CD4-positive, alpha-beta T cell treated with Interleukin-21 for 1 hour (primary cell): ENCODE results near the gene C10orf62.
A peak's percentile ranks its signal among the peaks of the same experiment; 100 is the strongest.
"Not testable (repeated sequence)": the region's sequence is repeated elsewhere in the genome, so short reads cannot be mapped to it uniquely, and the experiment has no call there.

Experiments used
- DNase-seq: peaks from one replicate; pipeline ENCODE4 v3.0.0-alpha.2; 2020

Gene C10orf62

GRCh38 chr10:97566336-97566996 is 23.1 kb upstream of the C10orf62 start:
- DNase-seq = no peak

GRCh38 chr10:97567891-97568290 is 21.6 kb upstream of the C10orf62 start:
- no peak for DNase-seq

GRCh38 chr10:97570146-97570788 is 19.3 kb upstream of the C10orf62 start:
- DNase-seq = no peak

- DNase-seq = no peak
These were observed 18.6 kb upstream of the C10orf62 start for GRCh38 chr10:97570789-97571471.

- DNase-seq = no peak
These were observed 17.9 kb upstream of the C10orf62 start for GRCh38 chr10:97571622-97572021.

- peak; percentile 49 for DNase-seq
These were observed 17.1 kb upstream of the C10orf62 start, which contains the start of gene ANKRD2 for GRCh38 chr10:97572214-97572989. ANKRD2 (plus strand) TSS chr10:97572779; CDS start chr10:97572789, 10 bp downstream.

- DNase-seq = no peak
These were observed 16.5 kb upstream of the C10orf62 start for GRCh38 chr10:97573021-97573420.

- DNase-seq = no peak
These were observed 15.8 kb upstream of the C10orf62 start for GRCh38 chr10:97573672-97574071.

- DNase-seq = no peak
These were observed 15.0 kb upstream of the C10orf62 start for GRCh38 chr10:97574374-97575126.

GRCh38 chr10:97575127-97575668 is 14.3 kb upstream of the C10orf62 start:
- DNase-seq = no peak

- DNase-seq = not testable (repeated sequence)
These were observed 13.0 kb upstream of the C10orf62 start for GRCh38 chr10:97576487-97576886.

GRCh38 chr10:97577701-97578100 is 11.8 kb upstream of the C10orf62 start:
- no peak for DNase-seq

GRCh38 chr10:97578171-97578844 is 11.2 kb upstream of the C10orf62 start:
- no peak for DNase-seq

- DNase-seq = no peak
These were observed 8.8 kb upstream of the C10orf62 start for GRCh38 chr10:97580421-97581367.

- DNase-seq = no peak
These were observed 7.4 kb upstream of the C10orf62 start for GRCh38 chr10:97582169-97582568.

GRCh38 chr10:97583476-97583875 is 6.0 kb upstream of the C10orf62 start:
- no peak for DNase-seq

GRCh38 chr10:97584060-97584797 is 5.3 kb upstream of the C10orf62 start, which contains the start of gene HOGA1:
HOGA1 (plus strand) TSS chr10:97584389; CDS start chr10:97584704, 315 bp downstream.
- DNase-seq = no peak

- no peak for DNase-seq
These were observed 4.6 kb upstream of the C10orf62 start for GRCh38 chr10:97584798-97585438.

- DNase-seq = no peak
These were observed 4.1 kb upstream of the C10orf62 start for GRCh38 chr10:97585439-97585811.
